ENCODE measurements around the gene OR10H1.
"Not testable (repeated sequence)": the region's sequence is repeated elsewhere in the genome, so short reads cannot be mapped to it uniquely, and the experiment has no call there.

GRCh38 chr19:15782896-15783295, 32.6 kb downstream of the OR10H1 start:
- TF ChIP-seq CTCF, POLR2A (IDR thresholded peaks at IDR 0.05): not testable (repeated sequence)
